GM19372 (cell line): ENCODE measurements around the gene FEN1.

Experiments
- ATAC-seq: cut with Tn5 transposase; IDR thresholded peaks from one replicate; pipeline ENCODE4 v1.9.1; 2021; ENCODE audit warnings: mild to moderate bottlenecking, low read depth, moderate library complexity; ENCODE audit not compliant: unreplicated experiment

FEN1 gene

DNA sequence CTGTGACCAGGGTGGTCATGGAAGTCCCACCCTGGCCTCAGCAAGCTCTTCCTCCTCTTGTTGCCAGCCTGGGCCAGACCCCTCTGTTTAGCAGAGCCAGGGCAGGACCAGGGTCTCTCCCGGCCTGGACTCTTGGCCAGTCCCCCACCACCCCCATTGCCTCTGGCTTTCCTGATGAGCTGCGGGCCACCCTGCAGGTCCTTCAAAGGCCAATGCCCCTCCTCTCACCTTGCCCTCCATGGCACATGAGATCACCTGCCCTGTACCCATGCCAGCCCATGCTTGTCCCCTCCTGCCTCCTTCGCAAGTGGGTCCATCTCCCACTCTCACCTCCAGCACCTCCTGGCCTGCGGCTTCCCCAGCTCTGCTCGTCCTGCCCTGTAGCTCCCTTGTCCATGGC, 45.8 kb downstream of the FEN1 start:
- no peak for ATAC-seq

DNA sequence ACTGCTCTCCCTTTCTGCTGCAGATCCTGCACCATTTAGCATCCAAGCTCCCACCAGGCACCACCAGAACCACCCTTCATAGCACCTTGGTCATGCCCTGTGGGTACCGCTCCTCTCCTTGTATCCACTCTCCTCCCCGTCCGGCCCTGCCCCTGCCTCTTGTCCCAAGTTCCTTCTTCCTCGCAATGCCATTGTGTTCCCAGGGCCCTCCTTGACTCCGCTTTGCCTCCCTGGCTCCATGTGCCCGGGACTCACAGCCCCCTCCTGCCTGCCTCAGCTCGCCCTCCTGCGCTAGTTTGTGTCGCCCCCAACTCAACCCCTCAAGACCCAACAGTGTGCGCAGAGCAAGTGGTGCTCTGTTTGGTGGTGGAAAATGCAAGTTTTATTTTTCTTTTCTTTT, 46.2 kb downstream of the FEN1 start:
- no peak for ATAC-seq

- ATAC-seq: no peak
Observed at GRCh38 chr11:61839742-61840141, 47.0 kb downstream of the FEN1 start.

DNA sequence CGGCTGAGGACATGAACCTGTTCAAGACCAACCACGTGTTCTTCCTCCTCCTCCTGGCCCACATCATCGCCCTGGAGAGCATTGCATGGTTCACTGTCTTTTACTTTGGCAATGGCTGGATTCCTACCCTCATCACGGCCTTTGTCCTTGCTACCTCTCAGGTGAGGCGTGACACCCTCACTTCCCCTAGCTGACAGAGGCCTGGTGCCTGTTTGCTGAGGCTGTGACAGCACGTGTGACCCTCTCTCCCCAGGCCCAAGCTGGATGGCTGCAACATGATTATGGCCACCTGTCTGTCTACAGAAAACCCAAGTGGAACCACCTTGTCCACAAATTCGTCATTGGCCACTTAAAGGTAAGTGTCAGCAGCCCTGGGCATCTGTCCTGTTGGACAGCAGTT, 47.7 kb downstream of the FEN1 start:
- no peak for ATAC-seq

DNA sequence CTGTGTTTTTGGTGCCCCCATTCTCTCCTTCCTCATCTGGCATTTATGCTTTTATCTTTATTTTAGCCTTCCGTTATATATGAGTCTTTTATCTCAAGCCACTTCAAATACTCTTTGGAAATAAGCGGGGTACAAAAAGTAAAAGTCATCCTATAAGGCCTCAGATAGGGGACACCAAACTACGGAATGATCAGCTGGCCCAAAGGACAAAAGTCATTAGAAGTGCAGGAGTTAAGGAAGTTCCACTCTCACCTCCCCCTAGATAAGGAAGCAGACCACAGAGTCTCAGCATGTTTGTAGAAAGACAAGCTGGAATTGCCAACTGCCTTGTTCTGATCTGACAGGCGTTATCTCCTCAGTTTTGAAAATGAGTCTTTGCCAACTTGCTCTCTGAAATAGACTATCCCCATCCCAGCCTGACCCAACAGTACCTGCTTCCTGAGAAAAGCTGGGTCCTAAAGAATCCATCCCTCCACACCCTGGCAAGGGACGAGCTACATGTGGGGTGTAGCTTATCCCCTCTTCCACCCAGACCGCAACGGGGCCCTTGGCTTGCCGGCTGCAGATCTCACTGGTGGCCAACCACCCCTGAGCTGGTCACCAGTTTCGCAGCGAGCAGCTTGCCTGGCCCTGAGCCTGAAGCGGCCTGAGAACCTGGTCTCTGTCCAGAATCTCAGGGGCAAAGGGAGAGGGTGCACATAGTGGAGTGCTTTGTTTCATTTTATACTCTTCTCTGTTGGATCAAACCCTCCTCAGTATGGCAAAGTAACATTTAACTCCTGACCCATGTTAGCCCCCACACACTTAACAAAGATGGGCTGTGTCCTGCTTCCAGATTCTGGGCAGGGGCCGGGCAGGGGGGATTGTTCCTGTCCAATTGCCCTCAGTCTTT, 49.2 kb downstream of the FEN1 start:
- no peak for ATAC-seq

GRCh38 chr11:61842528-61842820, 49.8 kb downstream of the FEN1 start:
- no peak for ATAC-seq

- ATAC-seq: no peak
Observed at GRCh38 chr11:61844909-61845565, 52.3 kb downstream of the FEN1 start.

- no peak for ATAC-seq
Observed at GRCh38 chr11:61846362-61847020, 53.8 kb downstream of the FEN1 start.
